A172 (cell line): Measurements from ENCODE around the gene PLEKHA6. TPM values are rescaled to one million over a fixed set of nuclear protein-coding genes. Genes with fewer than 3 reads are reported as not detected.

Experiments
- DNase-seq: peaks from one replicate; pipeline ENCODE4 v3.0.0-alpha.2; 2015; ENCODE audit warnings: low spot score
- total RNA-seq: library from RNA; depleted of rRNA; stranded (reverse); fragments of >200 nt; shearing (Covaris generic); gene quantifications from 2 replicates; pipeline ENCODE4 v1.2.3, GENCODE V29; 2014

The PLEKHA6 gene
- total RNA-seq, 1 experiment from 2014 or later = 0.02 TPM

DNA sequence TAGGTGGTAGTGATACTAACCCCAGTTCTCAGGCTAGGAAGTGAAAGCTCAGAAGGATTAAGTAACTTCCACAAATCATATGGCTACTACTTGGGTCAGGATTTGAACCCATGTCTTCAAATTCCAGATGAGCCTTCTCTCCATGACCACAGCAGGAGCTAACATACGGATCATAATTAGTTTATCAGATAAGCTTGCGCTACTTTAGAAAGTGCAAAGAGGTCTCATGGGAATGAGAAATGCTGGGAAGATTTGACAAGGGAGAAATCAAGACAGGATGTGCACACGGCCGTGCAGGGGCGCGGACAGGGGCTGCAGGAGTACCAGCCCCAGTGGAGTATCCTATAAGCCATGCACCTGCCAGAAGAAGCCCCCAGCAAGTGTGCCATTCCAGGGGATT lies 5.2 kb downstream of the PLEKHA6 start:
- no peak for DNase-seq

DNA sequence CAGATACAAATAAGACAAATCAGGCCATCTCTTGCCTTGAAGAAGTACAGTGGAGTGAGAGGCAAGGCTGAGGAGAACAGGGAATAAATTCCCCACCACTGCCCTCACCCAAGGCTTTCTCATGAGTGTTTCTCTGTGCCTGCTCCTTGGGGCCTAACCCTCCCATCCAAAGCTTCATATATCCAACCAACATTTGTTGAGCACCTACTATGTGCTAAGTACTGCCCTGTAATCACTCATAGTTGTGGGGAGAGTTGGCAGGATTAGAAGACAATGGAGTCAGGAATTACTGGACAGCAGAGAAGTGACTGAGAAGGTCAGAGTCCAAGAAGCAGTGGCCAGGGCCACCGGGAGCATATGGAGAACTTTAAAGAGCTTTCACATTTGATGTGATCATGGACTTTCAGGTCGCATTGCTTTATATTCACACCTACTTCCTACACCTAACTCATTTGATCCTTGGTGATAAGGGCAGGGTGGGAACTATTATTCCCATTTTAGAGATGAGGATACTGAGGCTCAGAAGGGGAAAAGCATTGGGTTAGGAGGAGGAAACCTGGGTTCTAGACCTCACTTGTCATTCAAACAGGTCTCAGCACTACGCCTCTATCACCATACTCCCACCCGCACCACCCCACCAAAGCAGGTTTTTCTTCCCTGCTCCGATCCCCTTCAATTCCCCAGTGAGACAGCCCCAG lies 6.4 kb downstream of the PLEKHA6 start:
- DNase-seq = no peak

DNA sequence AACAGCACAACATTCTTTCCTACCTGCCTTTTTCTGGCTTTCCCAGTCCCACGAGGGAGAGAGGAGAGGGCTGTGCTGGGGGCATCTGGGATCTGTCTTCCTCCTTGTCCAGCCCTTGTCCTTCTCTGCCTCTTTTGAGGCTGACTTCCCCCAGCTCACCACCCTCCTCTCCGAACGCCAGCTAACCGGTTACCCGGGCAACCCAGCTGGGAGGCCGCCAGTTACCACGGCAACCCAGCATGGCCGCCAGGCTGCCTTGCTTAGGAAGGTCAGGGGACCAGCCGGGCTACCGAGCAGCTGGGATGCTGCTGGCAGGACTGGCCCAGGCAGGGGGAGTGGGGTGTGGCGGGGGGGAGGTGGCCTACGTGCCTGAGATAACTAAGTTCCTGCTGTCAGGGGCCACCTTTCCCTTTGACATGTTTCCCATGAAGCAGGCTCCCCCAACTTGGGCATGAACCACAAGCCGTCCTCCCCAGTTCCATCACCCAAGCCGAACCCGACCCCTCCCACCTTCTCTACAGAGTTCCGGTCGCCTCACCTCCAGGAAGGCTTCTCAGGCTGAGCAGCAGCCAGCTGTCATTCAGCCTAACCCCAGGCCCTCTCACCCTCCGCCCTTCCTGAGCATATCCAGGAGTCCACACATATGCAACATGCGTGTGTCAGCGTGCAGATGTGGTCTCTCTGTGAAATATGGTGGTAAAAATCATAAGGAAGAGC lies 8.7 kb downstream of the PLEKHA6 start:
- DNase-seq = no peak

DNA sequence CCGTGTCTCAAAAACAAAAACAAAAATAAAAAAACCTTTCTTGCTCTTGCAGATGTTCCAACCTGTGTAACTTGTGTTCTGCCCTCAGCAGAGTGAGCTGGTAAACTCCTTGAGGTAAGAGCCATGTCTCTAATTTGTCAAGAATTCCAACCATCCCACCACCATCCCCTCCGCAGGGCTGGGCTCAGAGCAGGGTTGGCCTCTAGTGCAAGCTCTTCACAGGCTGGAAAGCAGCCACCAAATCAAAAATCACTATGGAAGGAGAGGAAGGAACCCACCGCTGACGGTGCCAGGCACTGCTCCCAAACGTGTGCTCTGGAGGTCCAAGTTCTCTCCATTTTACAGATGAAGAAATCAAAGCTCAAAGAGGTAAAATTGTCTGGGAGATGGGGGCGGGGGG lies 9.4 kb downstream of the PLEKHA6 start:
- no peak for DNase-seq

DNA sequence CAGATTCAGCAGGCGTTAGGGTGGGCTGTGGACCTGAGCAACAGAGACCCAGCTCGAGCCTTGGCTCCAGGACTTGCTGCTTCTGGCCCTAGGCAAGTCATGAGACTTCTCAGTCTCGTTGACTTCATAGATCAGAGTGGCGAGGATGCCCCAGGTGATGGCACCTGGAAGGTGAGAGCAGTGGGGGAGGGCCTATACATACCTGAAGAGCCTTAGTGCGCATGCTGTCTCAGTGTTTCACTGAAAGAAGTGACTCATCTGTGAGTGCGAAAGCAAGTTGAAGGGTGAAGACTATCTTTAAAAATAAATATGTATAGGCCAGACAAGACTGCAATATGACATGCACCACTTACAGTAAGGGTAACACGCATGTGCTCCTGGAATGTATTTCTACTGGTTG lies 10.1 kb downstream of the PLEKHA6 start:
- DNase-seq = no peak

DNA sequence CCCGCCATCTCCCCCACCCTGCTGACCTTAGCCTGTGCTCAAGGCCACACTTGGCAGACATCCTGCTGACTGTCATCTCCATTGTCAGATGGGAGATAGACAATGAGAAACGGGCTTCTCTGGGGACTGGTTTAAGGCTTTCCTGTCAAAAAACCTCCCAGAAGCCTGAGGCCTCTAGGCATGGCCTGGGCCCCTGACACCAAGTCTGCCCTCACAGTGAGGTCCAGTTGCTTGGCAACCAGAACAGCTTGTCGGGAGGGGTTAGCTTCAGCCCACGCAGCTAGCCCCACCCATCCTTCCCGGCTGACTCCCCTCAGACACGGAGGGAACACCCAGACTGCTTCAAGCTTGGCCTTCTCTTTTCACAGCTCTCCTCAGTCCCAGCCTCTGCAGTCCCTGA lies 11.0 kb downstream of the PLEKHA6 start:
- no peak for DNase-seq

DNA sequence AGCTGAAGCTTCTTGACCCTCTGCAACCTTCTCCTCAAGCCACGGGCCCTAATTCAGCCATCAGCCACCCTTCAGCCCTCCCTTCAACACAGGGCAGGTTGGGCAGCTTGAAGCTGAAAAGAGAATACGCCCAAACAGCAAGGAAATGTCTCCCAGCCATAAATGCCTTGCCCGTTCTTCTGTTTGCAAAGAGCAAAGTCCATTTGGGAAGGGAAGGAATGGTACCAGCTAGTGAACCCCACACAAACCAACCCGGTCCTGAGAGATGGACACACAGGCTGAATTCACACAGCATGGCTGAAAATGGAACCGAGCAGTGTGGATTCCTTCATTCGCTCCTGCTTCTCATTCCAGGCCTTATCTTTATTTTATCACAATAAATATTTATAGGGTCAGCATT lies 11.5 kb downstream of the PLEKHA6 start:
- DNase-seq = no peak

DNA sequence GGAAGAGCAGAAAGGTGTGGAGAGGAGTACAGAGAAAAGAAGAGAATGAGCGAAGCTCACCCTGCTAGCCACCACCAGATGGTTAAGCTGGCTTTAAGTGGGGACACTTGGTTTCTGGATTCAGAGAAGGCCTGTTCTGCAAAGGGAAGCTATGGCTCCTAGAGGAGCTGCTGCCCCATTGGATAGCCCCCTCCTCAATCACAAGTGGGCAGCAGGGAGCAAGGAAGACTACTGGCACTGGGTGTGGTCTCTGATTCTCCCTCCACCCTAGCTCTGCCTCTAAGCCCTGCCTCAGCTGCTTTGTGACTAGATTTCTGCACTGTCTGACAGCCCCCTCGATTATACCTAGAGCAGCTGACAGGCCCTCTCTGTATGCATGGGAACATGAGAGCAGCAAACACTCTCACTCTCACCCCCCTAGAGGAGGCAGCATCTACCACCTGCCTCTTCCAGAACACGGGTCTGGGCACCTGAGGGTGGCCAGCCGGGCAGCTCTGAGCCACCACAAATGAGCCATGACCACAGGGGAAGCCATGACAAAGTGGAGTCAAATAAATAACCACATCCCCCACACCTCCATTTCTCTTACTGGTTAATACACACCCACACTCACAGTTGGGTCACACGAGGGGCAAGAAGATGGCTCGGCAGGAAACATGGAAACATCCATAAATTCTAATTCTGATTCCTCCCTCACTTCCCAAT lies 13.6 kb downstream of the PLEKHA6 start:
- no peak for DNase-seq

DNA sequence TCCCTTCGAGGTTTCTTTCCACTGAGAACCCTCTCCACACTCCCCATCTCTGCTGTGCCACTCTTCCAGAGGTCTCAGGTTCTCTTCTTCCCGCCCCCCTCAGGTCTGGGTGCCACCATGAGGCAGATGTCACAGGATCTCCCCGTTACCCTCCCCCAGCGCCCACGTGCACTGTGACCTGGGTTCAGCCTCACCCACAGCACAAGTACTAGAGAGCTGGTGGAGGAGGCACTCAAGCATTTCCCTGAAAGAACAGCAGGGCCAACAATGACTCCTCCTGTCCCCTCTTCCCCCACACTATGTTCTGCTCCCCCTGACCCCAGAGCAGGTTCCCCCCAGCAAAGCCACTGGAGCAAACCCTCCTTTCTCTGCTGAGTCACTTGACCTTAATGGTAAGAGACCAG lies 14.3 kb downstream of the PLEKHA6 start:
- DNase-seq = no peak

DNA sequence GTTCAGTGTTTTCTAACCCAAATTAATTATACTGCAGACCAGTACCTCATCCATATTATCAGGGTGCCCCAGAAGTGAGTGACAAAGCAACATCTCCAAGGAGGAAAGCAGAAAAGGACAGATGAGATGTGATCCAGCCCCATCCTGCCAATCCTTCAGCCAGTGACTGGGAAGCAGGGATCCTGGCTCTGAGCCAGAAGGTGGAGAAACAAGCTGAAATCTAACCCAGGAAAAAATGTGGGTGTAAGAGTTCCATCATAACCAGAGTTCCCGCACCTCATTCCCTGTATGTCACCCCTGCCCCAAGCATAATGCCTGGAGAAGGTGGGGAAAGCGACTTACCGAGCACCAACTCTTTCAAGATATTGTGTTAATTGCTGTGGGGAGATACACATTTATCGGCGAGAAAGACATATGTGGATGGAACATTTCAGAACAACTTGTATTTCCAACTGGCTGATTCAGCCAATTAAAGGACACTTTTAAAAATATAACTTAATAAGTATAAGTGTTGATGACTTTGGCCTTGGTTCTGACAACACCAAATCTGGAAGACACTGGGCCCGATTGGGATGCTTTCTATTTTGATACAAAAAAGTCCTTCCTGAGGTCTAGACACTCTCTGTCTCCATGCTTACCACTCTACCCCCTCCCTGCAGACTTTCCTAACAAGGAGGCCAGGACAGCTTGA lies 14.9 kb downstream of the PLEKHA6 start:
- DNase-seq = no peak

DNA sequence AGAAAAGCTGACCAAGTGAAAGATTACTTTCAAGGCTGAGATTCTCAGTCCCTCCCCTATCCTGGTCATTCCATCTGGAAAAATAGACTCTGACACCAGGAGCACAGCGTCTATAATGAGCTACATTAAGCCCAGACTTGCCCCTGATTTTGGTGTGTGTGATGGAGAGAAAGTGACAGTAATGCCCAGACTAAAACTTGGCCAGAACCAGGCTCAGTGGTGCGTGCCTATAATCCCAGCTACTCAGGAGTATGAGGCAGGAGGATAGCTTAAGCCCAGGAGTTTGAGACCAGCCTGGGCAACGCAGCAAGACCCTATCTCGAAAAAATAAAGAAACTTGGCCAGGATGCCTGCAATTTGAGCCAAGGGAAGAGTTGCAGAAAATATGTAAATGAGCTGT lies 15.9 kb downstream of the PLEKHA6 start:
- no peak for DNase-seq

DNA sequence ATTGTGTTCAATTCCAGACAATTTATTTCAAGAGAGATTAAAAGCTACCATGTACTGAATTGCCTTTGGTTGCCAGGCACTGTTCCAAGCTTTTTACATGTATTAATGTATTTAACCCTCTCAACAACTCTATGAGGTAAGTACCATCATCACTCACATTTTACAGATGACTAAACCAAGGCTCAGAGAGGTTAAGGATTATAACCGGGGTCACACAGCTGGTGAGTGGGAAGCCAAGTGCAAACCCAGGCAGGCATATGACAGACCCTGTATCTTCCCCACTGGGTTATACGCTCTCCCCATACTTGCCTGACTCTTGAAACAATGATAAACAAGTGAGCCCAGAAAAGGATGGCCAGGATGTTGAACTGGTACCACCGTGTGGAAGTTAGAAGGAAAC lies 16.5 kb downstream of the PLEKHA6 start:
- no peak for DNase-seq

DNA sequence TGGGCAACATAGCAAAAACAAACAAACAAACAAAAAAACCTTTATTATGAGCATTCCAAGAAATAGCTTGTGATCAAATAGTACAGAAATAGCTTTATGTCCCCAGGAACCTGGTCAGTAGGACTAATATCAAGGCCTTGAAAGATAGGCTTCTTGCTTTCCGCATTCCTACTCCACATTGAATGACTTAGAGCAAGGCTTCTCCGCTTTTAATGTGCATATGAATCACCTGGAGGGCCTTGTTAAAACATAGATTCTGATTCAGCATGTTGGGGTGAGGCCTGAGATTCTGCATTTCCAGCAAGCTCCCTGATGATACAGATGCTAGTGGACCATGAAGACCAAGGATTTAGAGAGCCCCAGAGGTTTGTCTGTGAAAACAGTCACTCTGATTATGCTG lies 17.4 kb downstream of the PLEKHA6 start:
- DNase-seq = no peak

DNA sequence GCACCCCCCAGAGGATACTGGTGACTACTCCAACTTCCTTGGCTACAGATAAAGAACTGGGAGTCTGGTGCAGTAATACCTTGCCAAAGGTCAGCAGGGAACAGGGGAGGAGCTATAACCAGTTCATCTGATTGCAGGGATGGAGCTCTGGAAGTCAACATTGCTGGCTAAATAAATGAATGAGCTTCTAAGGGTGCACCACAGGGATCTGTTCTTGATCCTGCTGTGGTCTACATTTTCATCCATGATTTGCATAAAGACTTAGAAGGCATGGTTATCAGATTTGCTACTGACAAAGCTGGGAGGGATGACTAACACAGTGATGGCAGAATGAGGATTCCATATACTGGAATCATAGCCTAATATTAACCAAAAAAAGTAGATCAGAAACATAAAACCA lies 18.3 kb downstream of the PLEKHA6 start:
- no peak for DNase-seq

DNA sequence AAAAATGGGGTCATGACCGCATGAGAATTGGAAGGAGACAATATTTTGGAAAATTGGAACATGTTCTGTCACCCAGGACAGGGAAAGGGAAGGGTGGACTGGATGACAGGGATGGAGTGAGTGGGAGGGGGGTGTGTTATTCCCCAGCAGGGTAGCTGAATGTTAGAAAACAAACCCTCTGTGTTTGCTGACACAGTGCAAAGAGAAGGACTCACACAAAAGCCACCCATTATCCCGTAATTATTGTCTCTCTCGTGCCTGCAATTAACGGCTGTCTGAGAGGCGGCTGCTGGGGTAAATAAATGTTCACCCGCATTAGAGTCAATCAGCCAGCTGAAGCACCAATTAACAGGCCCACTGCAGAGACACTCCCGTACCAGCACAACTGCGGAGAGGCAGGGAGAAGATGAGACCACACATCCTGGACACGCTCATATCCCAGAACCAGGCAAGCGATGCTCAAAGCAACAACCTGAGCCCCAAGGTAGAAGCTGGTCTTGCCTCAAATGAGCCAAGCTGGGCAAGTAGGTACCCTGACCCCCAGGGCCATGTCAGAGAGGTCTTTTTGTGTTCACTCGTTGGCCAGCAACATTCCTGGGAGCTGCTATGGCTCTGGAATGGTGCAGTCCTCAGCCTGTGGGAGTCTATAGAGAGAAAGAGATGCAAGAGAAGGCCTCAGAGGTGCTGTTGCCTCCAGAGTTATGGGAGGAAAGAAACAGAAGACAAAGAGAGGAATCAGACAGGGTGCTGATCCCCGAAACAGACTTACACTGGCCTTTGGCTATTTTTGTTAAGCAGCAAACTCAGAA lies 19.4 kb downstream of the PLEKHA6 start:
- no peak for DNase-seq

DNA sequence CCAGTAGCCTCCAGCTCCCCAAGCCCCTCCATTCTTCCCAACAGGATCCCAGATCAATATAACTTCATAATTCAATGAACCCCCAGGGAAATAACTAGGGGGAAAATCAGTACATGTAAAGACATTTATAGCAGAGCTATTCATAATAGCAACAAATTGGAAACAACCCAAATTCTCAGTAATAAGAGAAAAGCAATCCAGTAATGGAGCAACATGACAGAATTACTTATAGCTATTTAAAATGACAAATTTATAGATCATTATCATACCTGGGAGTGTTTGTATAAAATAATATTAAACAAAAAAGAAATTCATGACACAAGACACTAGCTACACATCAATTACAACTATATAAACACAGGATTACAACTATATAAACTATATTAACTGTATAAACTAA lies 20.2 kb downstream of the PLEKHA6 start:
- no peak for DNase-seq

DNA sequence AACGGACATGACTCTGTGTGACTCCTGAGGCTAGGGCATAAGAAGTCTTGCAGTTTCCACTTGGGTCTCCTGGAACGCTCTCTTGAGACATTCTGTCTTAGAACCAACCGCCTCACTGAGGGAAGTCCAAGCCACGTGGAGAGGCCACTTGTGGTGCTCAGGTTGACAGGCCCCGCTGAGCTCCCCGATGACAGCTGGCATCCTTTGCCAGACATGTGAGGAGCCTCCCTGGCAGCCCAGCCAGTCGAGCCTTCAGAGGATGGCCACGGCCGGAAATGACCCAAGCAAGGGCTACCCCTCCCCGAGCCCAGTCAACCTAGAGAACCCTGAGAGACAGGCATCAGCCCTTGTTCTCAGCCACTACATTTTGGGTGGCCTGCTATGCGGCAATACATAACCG lies 20.7 kb downstream of the PLEKHA6 start:
- no peak for DNase-seq

DNA sequence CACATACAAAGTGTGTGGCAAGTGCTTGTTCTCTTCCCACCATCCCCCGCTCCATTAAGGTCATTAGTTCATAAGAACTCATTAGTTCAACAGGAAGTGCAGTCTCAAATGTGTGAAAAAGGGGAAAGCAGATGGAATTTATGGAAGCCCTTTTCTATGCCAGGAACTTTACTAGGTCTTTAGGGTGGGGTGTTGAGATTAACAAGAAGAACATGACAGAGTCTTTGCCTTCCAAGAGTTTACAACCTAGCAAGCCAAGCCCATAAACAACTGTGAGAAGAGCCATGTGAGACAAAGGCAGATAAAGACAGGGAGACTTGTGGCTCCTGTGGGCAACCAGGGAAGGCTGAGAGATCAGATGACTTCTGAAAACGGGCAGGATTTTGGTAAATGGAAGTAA lies 21.4 kb downstream of the PLEKHA6 start:
- no peak for DNase-seq

DNA sequence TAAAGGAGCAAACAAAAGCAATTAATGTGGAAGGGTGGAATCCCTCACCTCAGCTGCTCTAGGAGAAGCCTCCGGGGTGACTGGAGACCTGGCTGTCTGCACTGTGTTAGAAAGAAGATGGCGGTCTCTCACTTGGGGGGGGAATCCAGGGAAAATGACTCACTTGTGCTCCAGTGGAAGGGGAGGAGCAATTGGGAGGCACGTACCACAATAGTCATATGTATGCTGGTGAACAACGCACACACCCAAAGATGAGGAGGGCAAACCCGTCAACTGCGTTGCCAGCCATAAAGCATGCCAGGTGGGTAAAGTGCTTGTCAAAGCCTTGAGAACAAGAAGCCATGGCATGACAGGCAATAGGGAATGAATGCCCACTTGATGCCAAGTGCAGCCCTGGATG lies 22.1 kb downstream of the PLEKHA6 start:
- no peak for DNase-seq

DNA sequence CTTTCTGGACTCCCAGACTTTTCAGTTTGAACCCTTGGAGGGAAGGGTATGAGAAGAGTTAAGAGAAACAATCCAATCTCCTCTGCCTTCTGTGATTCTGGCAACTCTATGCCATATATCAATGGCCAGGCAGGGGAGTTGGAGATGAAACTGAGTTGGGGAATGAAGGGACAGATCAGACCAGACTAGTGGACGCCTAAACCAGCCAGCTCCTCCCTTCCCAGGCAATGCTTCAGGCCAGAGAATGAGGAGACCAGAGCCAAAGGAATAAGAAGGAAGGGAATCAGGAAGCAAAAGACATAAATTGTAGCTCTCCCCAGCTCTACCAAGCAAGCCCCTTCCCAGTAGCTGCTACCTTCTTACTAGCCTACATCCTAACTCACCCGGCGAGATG lies 22.7 kb downstream of the PLEKHA6 start:
- DNase-seq = no peak

DNA sequence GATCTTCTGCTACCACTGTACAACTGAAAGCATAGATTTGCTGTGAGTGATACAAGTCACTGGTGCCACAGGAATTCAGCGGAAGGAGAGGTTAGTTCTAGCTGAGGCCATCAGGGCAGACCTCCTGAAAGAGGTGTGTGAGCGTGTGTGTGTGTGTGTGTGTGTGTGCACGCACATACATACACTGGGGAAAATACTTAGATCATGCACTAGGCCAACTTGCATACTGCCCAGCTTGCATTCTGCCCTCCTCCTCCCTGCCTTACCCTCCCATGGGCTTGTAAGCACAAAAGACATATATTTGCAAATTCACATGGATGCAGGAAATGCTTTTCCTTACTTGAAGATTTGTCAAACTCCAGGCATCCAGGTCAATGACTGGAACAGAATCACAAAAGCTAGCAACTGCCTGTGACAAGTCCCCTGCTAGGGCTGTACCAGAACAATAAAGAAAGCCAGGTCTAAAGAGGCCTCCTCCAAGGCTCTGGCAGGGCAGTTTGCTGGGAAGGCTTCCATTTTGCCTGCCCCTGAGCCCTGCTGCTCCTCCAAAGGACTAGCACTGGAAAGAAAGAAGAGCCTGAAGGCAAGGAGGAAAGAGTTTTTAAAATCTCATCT lies 23.2 kb downstream of the PLEKHA6 start:
- DNase-seq = no peak
